Measurements from ENCODE around the gene IZUMO1R.

GRCh38 chr11:94314064-94314463 lies 9.7 kb downstream of the IZUMO1R start:
- TF ChIP-seq CTCF (IDR thresholded peaks at IDR 0.05) (no peak), POLR2A (IDR thresholded peaks at IDR 0.05) (no peak)
